Inferior parietal cortex (tissue), 1 donor: ENCODE data around the gene FZD4.

Experiments used
- DNase-seq: peaks from one replicate; pipeline ENCODE4 v3.0.0-alpha.2; 2016; ENCODE audit errors: extremely low spot score

FZD4 gene

GRCh38 chr11:86912238-86912637, 43.0 kb downstream of the FZD4 start:
- DNase-seq = no peak

DNA sequence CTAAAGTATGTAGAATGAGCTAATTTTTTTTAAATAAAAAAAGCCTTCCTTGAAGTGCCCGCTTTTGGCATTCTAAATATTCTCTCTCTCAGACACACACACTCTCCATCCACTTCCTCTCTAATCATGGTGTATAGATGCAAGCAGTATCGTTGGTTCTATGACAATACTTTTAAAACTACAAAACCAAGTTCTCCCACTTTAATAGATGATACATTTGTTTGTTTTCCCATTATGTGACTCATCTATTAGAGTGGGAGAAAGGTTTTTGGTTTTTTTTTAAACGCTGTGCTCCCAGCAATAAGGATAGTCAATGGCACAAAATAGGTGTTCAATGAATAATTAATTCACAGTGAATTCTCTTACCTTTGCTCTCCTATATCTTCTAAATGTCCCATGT, 44.6 kb downstream of the FZD4 start:
- DNase-seq = no peak

- DNase-seq = no peak
Measured at GRCh38 chr11:86906198-86906597, 49.0 kb downstream of the FZD4 start.

DNA sequence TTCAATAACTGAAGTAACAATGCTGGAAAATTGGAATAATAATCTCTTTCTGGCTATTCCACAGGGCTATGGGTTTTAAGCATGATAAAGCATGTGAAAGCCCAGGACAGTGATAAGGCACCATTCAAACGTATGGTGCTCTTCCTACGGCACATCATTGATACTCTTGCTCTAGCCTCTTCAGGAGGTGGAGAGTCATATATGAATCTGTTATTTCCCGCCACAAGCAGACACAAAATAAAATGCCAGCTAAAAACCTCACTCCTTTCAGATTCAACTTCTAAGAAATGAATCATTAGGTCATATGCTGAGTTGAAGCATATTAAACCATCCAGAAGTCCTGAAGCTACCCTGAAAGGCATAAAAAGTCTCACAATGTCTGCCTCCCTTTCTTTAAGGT, 49.9 kb downstream of the FZD4 start:
- no peak for DNase-seq

GRCh38 chr11:86904001-86904400, 51.2 kb downstream of the FZD4 start:
- no peak for DNase-seq

- no peak for DNase-seq
Measured at GRCh38 chr11:86902345-86902744, 52.9 kb downstream of the FZD4 start.

DNA sequence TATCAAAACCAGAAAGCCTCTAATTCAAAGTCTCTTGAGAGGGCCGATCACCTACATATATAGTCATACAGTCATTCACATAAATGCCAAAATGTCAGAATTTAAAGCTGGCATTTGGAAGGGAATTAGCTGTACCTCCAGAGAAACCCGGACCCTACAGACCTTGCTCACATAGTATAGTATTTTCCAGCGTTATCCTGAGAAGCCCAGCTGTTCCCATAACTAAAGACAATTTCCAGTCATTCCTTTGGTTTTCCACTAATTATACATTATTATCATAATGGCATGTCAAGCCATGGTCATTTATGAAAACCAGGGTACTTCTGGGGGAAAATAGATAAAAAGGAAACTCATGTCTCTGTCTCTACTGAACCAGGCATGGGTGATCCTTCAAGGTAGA, 53.6 kb downstream of the FZD4 start:
- no peak for DNase-seq

GRCh38 chr11:86900162-86900561, 55.0 kb downstream of the FZD4 start:
- no peak for DNase-seq

DNA sequence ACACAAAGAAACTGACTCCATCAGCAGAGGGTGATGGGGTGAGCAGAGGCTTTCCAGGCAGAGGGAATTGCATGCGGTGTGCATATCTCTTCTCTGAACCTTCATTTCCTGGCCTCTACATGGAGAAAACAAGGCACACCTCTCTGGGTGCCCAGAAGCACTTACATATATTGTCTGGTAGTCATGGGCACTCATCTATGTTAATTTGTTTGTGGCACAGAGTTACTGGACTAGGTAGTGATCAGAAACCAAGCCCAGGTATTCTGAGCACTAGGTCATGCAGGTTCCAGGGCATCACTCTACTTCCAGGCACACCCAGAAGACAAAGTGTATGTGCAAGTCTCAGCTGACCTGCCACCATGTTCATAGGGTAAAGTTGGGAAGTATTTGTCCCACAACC, 56.5 kb downstream of the FZD4 start:
- no peak for DNase-seq

DNA sequence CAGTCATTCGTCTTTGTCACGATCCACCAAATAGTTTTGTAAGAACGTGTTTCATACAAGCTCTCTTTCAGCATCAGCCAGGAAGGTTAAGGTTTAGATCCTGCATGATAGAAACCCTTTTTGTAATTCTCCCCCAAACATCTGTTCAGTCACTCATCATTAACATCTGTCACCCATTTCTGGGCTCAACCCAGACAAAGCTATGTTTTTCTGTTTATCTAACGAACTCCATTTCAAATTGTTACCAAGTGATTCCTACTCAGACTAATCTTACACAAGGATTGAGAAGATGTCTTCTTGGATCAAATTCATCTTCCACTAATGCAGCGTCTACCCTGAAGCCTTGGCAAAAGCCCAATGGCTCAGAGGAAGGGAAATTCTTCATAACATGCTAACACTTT, 58.8 kb downstream of the FZD4 start:
- DNase-seq = no peak
